Fibroblast of lung (primary cell): Measurements from ENCODE around the gene ZC3H15. TPM values are rescaled to one million over a fixed set of nuclear protein-coding genes. Genes with fewer than 3 reads are reported as not detected.

Source experiments
- DNase-seq, 2 donors: peaks; one replicate each; pipeline versions ENCODE4 v3.0.0 to v3.0.0-alpha.2; 2010; ENCODE audit warnings: low read depth in 2 of 2
- H2AFZ ChIP-seq: 2 replicates; pipeline ENCODE4 v1.5.1; 2012; ENCODE audit warnings: low read length, control low read depth, inconsistent platforms
- H3K27ac ChIP-seq: 2 replicates; pipeline ENCODE4 v1.5.1; 2011; ENCODE audit warnings: low read length, control low read depth; ENCODE audit not compliant: insufficient read depth
- H3K27me3 ChIP-seq: 2 replicates; pipeline ENCODE4 v1.5.1; 2011; ENCODE audit warnings: mild to moderate bottlenecking, low read length; ENCODE audit not compliant: control insufficient read depth, insufficient read depth
- H3K36me3 ChIP-seq: 2 replicates; pipeline ENCODE4 v1.5.1; 2011; ENCODE audit warnings: low read length; ENCODE audit not compliant: control insufficient read depth, insufficient read depth
- H3K4me1 ChIP-seq: 2 replicates; pipeline ENCODE4 v1.5.1; 2011; ENCODE audit warnings: low read length; ENCODE audit not compliant: control insufficient read depth, insufficient read depth; ENCODE audit errors: extremely low read depth
- H3K4me2 ChIP-seq: 2 replicates; pipeline ENCODE4 v1.5.1; 2011; ENCODE audit warnings: low read length, control low read depth; ENCODE audit not compliant: insufficient read depth; ENCODE audit errors: extremely low read depth
- H3K4me3 ChIP-seq, 4 experiments: fragments of 200-600 bp in 1 of 4; sonication (generic) in 1 of 4; replicated peaks in 1 of 4; 2 replicates each; pipeline ENCODE4 v1.5.1; 2011 to 2016; ENCODE audit warnings: low read length in 4 of 4, low read depth in 3 of 4, mild to moderate bottlenecking in 3 of 4, control low read depth in 2 of 4, inconsistent platforms in 1 of 4, mixed read lengths in 1 of 4; ENCODE audit not compliant: insufficient read depth in 1 of 4; ENCODE audit errors: control extremely low read depth in 1 of 4
- H3K79me2 ChIP-seq: 2 replicates; pipeline ENCODE4 v1.5.1; 2012; ENCODE audit warnings: mild to moderate bottlenecking, low read length, inconsistent platforms; ENCODE audit not compliant: control insufficient read depth, insufficient read depth
- H3K9ac ChIP-seq: 2 replicates; pipeline ENCODE4 v1.5.1; 2011; ENCODE audit warnings: mild to moderate bottlenecking, low read length, control low read depth; ENCODE audit not compliant: insufficient read depth
- H3K9me3 ChIP-seq: 2 replicates; pipeline ENCODE4 v1.5.1; 2012; ENCODE audit warnings: low read depth, low read length; ENCODE audit not compliant: control insufficient read depth, insufficient read depth
- H4K20me1 ChIP-seq: 2 replicates; pipeline ENCODE4 v1.5.1; 2011; ENCODE audit warnings: low read length; ENCODE audit not compliant: control insufficient read depth, insufficient read depth; ENCODE audit errors: extremely low read depth
- EZH2 ChIP-seq: IDR thresholded peaks from 2 replicates; pipeline ENCODE4 v1.5.1; 2012; ENCODE audit warnings: low read length, control low read depth, mild to moderate bottlenecking; ENCODE audit errors: missing control alignments
- polyA plus RNA-seq, 2 donors: library from polyadenylated mRNA; depleted of rRNA in 1 of 2; stranded (reverse) in 1 of 2; unstranded in 1 of 2; fragments of >200 nt; gene quantifications; 2 replicates each; pipeline ENCODE4 v1.2.1, GENCODE V29; 2011 to 2012; ENCODE audit warnings: missing spikeins in 1 of 2
- total RNA-seq: library from RNA; depleted of rRNA; stranded (reverse); fragments of >200 nt; gene quantifications from 2 replicates; pipeline ENCODE4 v1.2.1, GENCODE V29; 2014
- TF ChIP-seq, protein P1 (sequence below), 2 donors: IDR thresholded peaks in 1 of 2; conservative IDR thresholded peaks in 1 of 2; 1 replicate in 1 of 2; 2 replicates in 1 of 2; pipeline ENCODE4 v1.5.1; 2011 to 2012; ENCODE audit warnings: low read length in 2 of 2, control low read depth in 1 of 2, inconsistent platforms in 1 of 2, low read depth in 1 of 2, mild to moderate bottlenecking in 1 of 2

ZC3H15 gene
- total and polyA plus RNA-seq, 2 donors (not counting 1 experiment from before 2014, with no cell fraction given) = 79.9 to 83.8 TPM

DNA sequence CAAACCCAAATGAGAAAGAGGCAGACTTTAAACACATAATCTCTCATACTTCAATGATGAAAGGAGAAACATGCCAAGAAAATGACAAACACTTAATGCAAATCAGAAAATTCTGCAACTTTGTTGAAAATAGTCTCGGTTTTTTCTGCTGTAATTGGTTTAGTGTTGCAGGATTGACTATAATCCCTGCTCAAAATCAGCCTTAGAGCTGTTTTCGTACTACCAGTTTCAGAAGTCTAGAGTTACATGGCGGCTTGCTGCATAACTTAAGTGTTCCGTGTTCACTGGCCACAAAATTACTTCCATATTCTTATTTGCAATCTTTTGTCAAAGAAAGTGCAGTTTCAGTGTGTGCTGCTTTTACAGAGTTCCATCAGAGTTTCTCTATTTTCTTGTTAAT lies 54.9 kb downstream of the ZC3H15 start:
- H3K4me1 ChIP-seq = peaks cover 4% of the 10 kb centered on the region
- H2AFZ ChIP-seq = no peak overlapping the region

GRCh38 chr2:186542002-186542401 lies 55.9 kb downstream of the ZC3H15 start:
- Histone ChIP-seq H3K9me3 (no peaks in the 10 kb centered on the region), H3K4me2 (no peak overlapping the region), H4K20me1 (no peaks in the 10 kb centered on the region), H3K27me3 (no peaks in the 10 kb centered on the region), H2AFZ (no peak overlapping the region), H3K4me3 (no peak overlapping the region), H3K27ac (no peak overlapping the region), H3K79me2 (no peaks in the 10 kb centered on the region), H3K9ac (no peak overlapping the region), H3K36me3 (no peaks in the 10 kb centered on the region), H3K4me1 (peaks cover 4% of the 10 kb centered on the region)
- TF ChIP-seq EZH2 = no peak
- TF ChIP-seq, protein P1, sequence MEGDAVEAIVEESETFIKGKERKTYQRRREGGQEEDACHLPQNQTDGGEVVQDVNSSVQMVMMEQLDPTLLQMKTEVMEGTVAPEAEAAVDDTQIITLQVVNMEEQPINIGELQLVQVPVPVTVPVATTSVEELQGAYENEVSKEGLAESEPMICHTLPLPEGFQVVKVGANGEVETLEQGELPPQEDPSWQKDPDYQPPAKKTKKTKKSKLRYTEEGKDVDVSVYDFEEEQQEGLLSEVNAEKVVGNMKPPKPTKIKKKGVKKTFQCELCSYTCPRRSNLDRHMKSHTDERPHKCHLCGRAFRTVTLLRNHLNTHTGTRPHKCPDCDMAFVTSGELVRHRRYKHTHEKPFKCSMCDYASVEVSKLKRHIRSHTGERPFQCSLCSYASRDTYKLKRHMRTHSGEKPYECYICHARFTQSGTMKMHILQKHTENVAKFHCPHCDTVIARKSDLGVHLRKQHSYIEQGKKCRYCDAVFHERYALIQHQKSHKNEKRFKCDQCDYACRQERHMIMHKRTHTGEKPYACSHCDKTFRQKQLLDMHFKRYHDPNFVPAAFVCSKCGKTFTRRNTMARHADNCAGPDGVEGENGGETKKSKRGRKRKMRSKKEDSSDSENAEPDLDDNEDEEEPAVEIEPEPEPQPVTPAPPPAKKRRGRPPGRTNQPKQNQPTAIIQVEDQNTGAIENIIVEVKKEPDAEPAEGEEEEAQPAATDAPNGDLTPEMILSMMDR (conservative IDR thresholded peaks at IDR 0.05 in 1 of 2, IDR thresholded peaks at IDR 0.05 in 1 of 2; ENCODE audit: low read depth in 1 of 2, low read length in 2 of 2) = no peak
- no peak for DNase-seq

More for the DNA sequence above, 54.9 kb downstream of the ZC3H15 start:
- peak; percentile 33 to 41 for DNase-seq
- TF ChIP-seq, protein P1 (conservative IDR thresholded peaks at IDR 0.05 in 1 of 2, IDR thresholded peaks at IDR 0.05 in 1 of 2; ENCODE audit: low read depth in 1 of 2, low read length in 2 of 2) = no peak
- TF ChIP-seq EZH2 = no peak
- Histone ChIP-seq H3K27ac (no peak overlapping the region), H3K27me3 (no peaks in the 10 kb centered on the region), H3K4me2 (no peak overlapping the region), H3K4me3 (no peak overlapping the region), H3K79me2 (no peaks in the 10 kb centered on the region), H4K20me1 (no peaks in the 10 kb centered on the region), H3K9me3 (no peaks in the 10 kb centered on the region), H3K36me3 (no peaks in the 10 kb centered on the region), H3K9ac (no peak overlapping the region)

DNA sequence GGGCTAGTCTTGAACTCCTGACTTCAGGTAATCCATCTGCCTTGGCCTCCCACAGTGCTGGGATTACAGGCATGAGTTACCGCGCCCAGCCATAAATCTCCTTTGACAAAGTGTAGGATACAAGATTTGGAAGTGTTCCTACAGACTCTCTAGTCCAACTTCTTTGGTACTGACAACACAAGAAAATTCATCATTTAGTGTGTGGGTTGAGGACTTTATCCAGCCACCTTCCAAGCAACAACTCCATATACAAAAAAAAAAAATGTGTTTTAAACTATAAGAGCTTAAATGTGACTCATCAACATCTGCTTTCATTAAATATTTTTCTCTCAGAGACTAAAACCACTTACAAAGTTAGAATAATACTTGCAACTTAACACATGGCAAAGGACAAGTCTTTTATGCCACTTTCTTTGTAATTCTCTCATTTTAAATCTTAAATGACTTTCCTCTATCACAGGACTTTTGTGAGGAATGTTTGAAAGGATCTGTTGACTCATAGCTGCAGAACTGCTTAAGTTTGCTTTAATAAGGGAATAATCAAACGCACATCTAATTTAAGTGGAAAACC lies 57.6 kb downstream of the ZC3H15 start:
- H3K27me3 ChIP-seq = no peaks in the 10 kb centered on the region
- H3K4me3 ChIP-seq = peak overlapping the region in 2 of 4 experiments; percentile 7 to 22
- no peak for TF ChIP-seq EZH2
- TF ChIP-seq, protein P1 (conservative IDR thresholded peaks at IDR 0.05 in 1 of 2, IDR thresholded peaks at IDR 0.05 in 1 of 2; ENCODE audit: low read depth in 1 of 2, low read length in 2 of 2) = no peak
- H3K9ac ChIP-seq = no peak overlapping the region
- peak; percentile 69 to 95 for DNase-seq
- no peaks in the 10 kb centered on the region for H3K9me3 ChIP-seq
- peak overlapping the region; percentile 79 for H3K4me2 ChIP-seq
- H2AFZ ChIP-seq = no peak overlapping the region
- H3K4me1 ChIP-seq = peaks cover 4% of the 10 kb centered on the region
- H4K20me1 ChIP-seq = no peaks in the 10 kb centered on the region
- H3K27ac ChIP-seq = peak overlapping the region; percentile 76
- H3K36me3 ChIP-seq = no peaks in the 10 kb centered on the region
- H3K79me2 ChIP-seq = no peaks in the 10 kb centered on the region
